ENCODE results near the gene LRG1.
"Not testable (repeated sequence)": the region's sequence is repeated elsewhere in the genome, so short reads cannot be mapped to it uniquely, and the experiment has no call there.

The LRG1 gene

GRCh38 chr19:4575267-4576015 is 35.6 kb upstream of the LRG1 start:
- DNase-seq (ENCODE audit: low read depth in 2 of 2), result no peak

GRCh38 chr19:4573682-4574081 is 33.8 kb upstream of the LRG1 start:
- no peak for DNase-seq (ENCODE audit: low read depth in 2 of 2)

- no peak for DNase-seq (ENCODE audit: low read depth in 2 of 2)
Observed at GRCh38 chr19:4571305-4571917, 31.6 kb upstream of the LRG1 start.

- DNase-seq (ENCODE audit: low read depth in 2 of 2), result no peak
Observed at GRCh38 chr19:4570916-4571304, 31.1 kb upstream of the LRG1 start.

- no peak for DNase-seq (ENCODE audit: low read depth in 2 of 2)
Observed at GRCh38 chr19:4570402-4570801, 30.6 kb upstream of the LRG1 start.

GRCh38 chr19:4568886-4569285 is 29.1 kb upstream of the LRG1 start:
- DNase-seq (ENCODE audit: low read depth in 2 of 2), result no peak

- DNase-seq (ENCODE audit: low read depth in 2 of 2), result peak; percentile 37 to 45
Observed at GRCh38 chr19:4567584-4568071, 27.8 kb upstream of the LRG1 start.

GRCh38 chr19:4566402-4567051 is 26.7 kb upstream of the LRG1 start:
- DNase-seq (ENCODE audit: low read depth in 2 of 2), result no peak

- DNase-seq (ENCODE audit: low read depth in 2 of 2), result not testable (repeated sequence)
Observed at GRCh38 chr19:4563562-4563961, 23.7 kb upstream of the LRG1 start.

GRCh38 chr19:4562085-4562484 is 22.2 kb upstream of the LRG1 start:
- DNase-seq (ENCODE audit: low read depth in 2 of 2), result not testable (repeated sequence)

GRCh38 chr19:4559569-4559968 is 19.7 kb upstream of the LRG1 start, which contains the start of gene SEMA6B:
TSS of gene SEMA6B (minus strand) at chr19:4559684. CDS start at chr19:4558457, 1,227 bp downstream.
- DNase-seq (ENCODE audit: low read depth in 2 of 2), result no peak

- DNase-seq (ENCODE audit: low read depth in 2 of 2), result peak in 1 of 2 donors; percentile 15
Observed at GRCh38 chr19:4557971-4558941, 18.4 kb upstream of the LRG1 start.

GRCh38 chr19:4557144-4557970 is 17.5 kb upstream of the LRG1 start:
- no peak for DNase-seq (ENCODE audit: low read depth in 2 of 2)

- DNase-seq (ENCODE audit: low read depth in 2 of 2), result no peak
Observed at GRCh38 chr19:4556597-4557127, 16.8 kb upstream of the LRG1 start.

GRCh38 chr19:4555657-4556561 is 16.1 kb upstream of the LRG1 start:
- no peak for DNase-seq (ENCODE audit: low read depth in 2 of 2)

GRCh38 chr19:4554717-4555116 is 14.9 kb upstream of the LRG1 start:
- no peak for DNase-seq (ENCODE audit: low read depth in 2 of 2)

- no peak for DNase-seq (ENCODE audit: low read depth in 2 of 2)
Observed at GRCh38 chr19:4553775-4554174, 13.9 kb upstream of the LRG1 start.

- no peak for DNase-seq (ENCODE audit: low read depth in 2 of 2)
Observed at GRCh38 chr19:4553092-4553695, 13.4 kb upstream of the LRG1 start.

GRCh38 chr19:4552525-4552819 is 12.6 kb upstream of the LRG1 start:
- DNase-seq (ENCODE audit: low read depth in 2 of 2), result no peak
